Inferior parietal cortex (tissue), 1 donor: Measurements from ENCODE around the gene MGAT1.

Source experiments
- DNase-seq: peaks from one replicate; pipeline ENCODE4 v3.0.0-alpha.2; 2016; ENCODE audit errors: extremely low spot score

MGAT1 gene

GRCh38 chr5:180824630-180825476, 22.2 kb upstream of the MGAT1 start:
- DNase-seq, result no peak

GRCh38 chr5:180823940-180824629, 21.5 kb upstream of the MGAT1 start:
- DNase-seq, result no peak

- DNase-seq, result no peak
Measured at GRCh38 chr5:180823346-180823745, 20.7 kb upstream of the MGAT1 start.

GRCh38 chr5:180821538-180821937, 18.9 kb upstream of the MGAT1 start:
- no peak for DNase-seq

GRCh38 chr5:180820788-180821321, 18.2 kb upstream of the MGAT1 start:
- DNase-seq, result no peak

- DNase-seq, result no peak
Measured at GRCh38 chr5:180818677-180819341, 16.2 kb upstream of the MGAT1 start.

GRCh38 chr5:180817893-180818674, 15.5 kb upstream of the MGAT1 start:
- DNase-seq, result no peak

- DNase-seq, result no peak
Measured at GRCh38 chr5:180816608-180817534, 14.3 kb upstream of the MGAT1 start.

GRCh38 chr5:180815293-180815917, 12.8 kb upstream of the MGAT1 start:
- no peak for DNase-seq

- DNase-seq, result no peak
Measured at GRCh38 chr5:180813420-180813819, 10.8 kb upstream of the MGAT1 start.

GRCh38 chr5:180811623-180812124, 9.1 kb upstream of the MGAT1 start:
- DNase-seq, result no peak

- peak; percentile 26 for DNase-seq
Measured at GRCh38 chr5:180810959-180811622, 8.5 kb upstream of the MGAT1 start.

- peak; percentile 89 for DNase-seq
Measured at GRCh38 chr5:180810210-180810958, 7.8 kb upstream of the MGAT1 start.

GRCh38 chr5:180809403-180810209, 7.0 kb upstream of the MGAT1 start:
- DNase-seq, result peak; percentile 81

- DNase-seq, result no peak
Measured at GRCh38 chr5:180808461-180809000, 5.9 kb upstream of the MGAT1 start.

GRCh38 chr5:180807654-180808414, 5.2 kb upstream of the MGAT1 start:
- no peak for DNase-seq

GRCh38 chr5:180807046-180807445, 4.4 kb upstream of the MGAT1 start:
- no peak for DNase-seq
